Stimulated activated memory B cell treated with anti-CD40 and anti-IgM and Interleukin-4, amounts not matched to agents 10 μg/mL and 1 μg/mL and 100 μg/mL, for 72 hours (primary cell): ENCODE measurements around the gene UGT2B7.
"Not testable (repeated sequence)": the region's sequence is repeated elsewhere in the genome, so short reads cannot be mapped to it uniquely, and the experiment has no call there.

Experiments used
- ATAC-seq: fragments of 150-1000 bp; cut with Tn5 transposase; 2 replicates; pipeline ENCODE4 v1.10.0; 2021
- H3K27ac Mint-ChIP-seq: one replicate; pipeline ENCODE4 v1.8.0; 2022; ENCODE audit warnings: mild to moderate bottlenecking, mixed read lengths
- H3K27me3 Mint-ChIP-seq: one replicate; pipeline ENCODE4 v1.8.0; 2022; ENCODE audit warnings: mixed read lengths
- H3K36me3 Mint-ChIP-seq: one replicate; pipeline ENCODE4 v1.8.0; 2022; ENCODE audit warnings: mixed read lengths
- H3K4me1 Mint-ChIP-seq: one replicate; pipeline ENCODE4 v1.8.0; 2022; ENCODE audit warnings: mixed read lengths
- H3K4me3 Mint-ChIP-seq: one replicate; pipeline ENCODE4 v1.8.0; 2022; ENCODE audit warnings: mild to moderate bottlenecking, moderate library complexity, mixed read lengths
- H3K9me3 Mint-ChIP-seq: one replicate; pipeline ENCODE4 v1.8.0; 2022; ENCODE audit warnings: mixed read lengths

Gene UGT2B7

GRCh38 chr4:69069085-69069484 lies 27.2 kb upstream of the UGT2B7 start:
- no peak overlapping the region for H3K27ac Mint-ChIP-seq
- H3K4me3 Mint-ChIP-seq = no peak overlapping the region
- no peaks in the 10 kb centered on the region for H3K27me3 Mint-ChIP-seq
- no peaks in the 10 kb centered on the region for H3K4me1 Mint-ChIP-seq
- peaks cover 2% of the 10 kb centered on the region for H3K9me3 Mint-ChIP-seq
- no peak for ATAC-seq
- no peaks in the 10 kb centered on the region for H3K36me3 Mint-ChIP-seq

- Mint-ChIP-seq H3K27ac (no peak overlapping the region), H3K27me3 (no peaks in the 10 kb centered on the region)
- no peak for ATAC-seq
Measured at GRCh38 chr4:69070590-69070989, 25.7 kb upstream of the UGT2B7 start.

DNA sequence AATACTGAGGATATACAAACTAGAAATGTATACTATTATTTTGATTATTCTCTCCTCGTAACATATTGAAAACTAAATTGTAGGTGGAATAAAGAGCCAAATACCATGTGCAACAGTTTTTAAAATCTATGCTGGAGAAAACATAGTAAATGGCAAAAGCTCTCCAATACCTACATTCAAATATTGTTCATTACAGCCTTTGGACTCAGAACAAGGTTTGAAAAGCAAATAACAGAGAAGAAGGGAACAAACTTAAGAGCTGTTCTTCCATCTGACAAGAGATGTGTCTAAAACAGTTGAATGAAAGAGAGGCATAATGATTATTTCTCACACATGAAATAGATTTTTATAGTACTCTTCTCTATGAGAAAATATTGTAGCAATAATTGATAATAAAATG lies 25.0 kb upstream of the UGT2B7 start:
- no peaks in the 10 kb centered on the region for H3K36me3 Mint-ChIP-seq
- H3K4me1 Mint-ChIP-seq = no peaks in the 10 kb centered on the region
- H3K4me3 Mint-ChIP-seq = no peak overlapping the region
- H3K27me3 Mint-ChIP-seq = no peaks in the 10 kb centered on the region
- H3K27ac Mint-ChIP-seq = no peak overlapping the region
- H3K9me3 Mint-ChIP-seq = no peaks in the 10 kb centered on the region
- ATAC-seq = no peak

More at GRCh38 chr4:69070590-69070989, 25.7 kb upstream of the UGT2B7 start:
- H3K4me1 Mint-ChIP-seq = no peaks in the 10 kb centered on the region
- H3K36me3 Mint-ChIP-seq = no peaks in the 10 kb centered on the region
- no peaks in the 10 kb centered on the region for H3K9me3 Mint-ChIP-seq
- no peak overlapping the region for H3K4me3 Mint-ChIP-seq

GRCh38 chr4:69073375-69073774 lies 22.9 kb upstream of the UGT2B7 start:
- Mint-ChIP-seq H3K27ac (no peak overlapping the region), H3K4me1 (no peaks in the 10 kb centered on the region), H3K4me3 (no peak overlapping the region), H3K27me3 (no peaks in the 10 kb centered on the region), H3K9me3 (peaks cover 5% of the 10 kb centered on the region), H3K36me3 (no peaks in the 10 kb centered on the region)
- ATAC-seq = no peak

GRCh38 chr4:69075061-69075792 lies 21.0 kb upstream of the UGT2B7 start:
- Mint-ChIP-seq H3K27ac (no peak overlapping the region), H3K27me3 (no peaks in the 10 kb centered on the region), H3K9me3 (peaks cover 5% of the 10 kb centered on the region), H3K36me3 (no peaks in the 10 kb centered on the region), H3K4me3 (no peak overlapping the region), H3K4me1 (no peaks in the 10 kb centered on the region)
- ATAC-seq = no peak

GRCh38 chr4:69078852-69079251 lies 17.4 kb upstream of the UGT2B7 start:
- no peaks in the 10 kb centered on the region for H3K4me1 Mint-ChIP-seq
- H3K36me3 Mint-ChIP-seq = no peaks in the 10 kb centered on the region
- H3K9me3 Mint-ChIP-seq = peaks cover 5% of the 10 kb centered on the region
- ATAC-seq = no peak
- no peak overlapping the region for H3K27ac Mint-ChIP-seq
- H3K4me3 Mint-ChIP-seq = no peak overlapping the region
- H3K27me3 Mint-ChIP-seq = no peaks in the 10 kb centered on the region

DNA sequence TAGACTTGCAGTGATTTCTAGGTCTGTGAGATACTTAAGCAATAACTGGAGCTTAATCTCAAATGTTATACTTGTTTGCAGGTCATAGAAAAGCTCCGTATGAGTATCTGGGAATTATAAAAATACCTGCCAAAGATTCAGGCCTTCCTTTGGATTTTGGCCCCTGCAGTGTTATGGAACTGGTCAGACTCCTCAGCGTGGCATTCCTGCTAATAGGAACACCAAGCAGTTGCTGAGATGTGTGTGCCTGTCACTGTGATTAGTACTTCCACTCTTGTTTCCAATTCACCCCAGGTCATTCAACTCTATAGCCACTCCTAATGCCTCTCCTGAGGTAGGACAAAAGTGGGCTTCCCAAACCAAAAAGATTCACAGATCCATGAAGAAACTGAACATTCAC lies 7.8 kb upstream of the UGT2B7 start:
- no peaks in the 10 kb centered on the region for H3K27me3 Mint-ChIP-seq
- peaks cover 11% of the 10 kb centered on the region for H3K9me3 Mint-ChIP-seq
- ATAC-seq = no peak
- no peaks in the 10 kb centered on the region for H3K36me3 Mint-ChIP-seq
- no peaks in the 10 kb centered on the region for H3K4me1 Mint-ChIP-seq
- no peak overlapping the region for H3K27ac Mint-ChIP-seq
- no peak overlapping the region for H3K4me3 Mint-ChIP-seq

GRCh38 chr4:69089388-69089787 lies 6.9 kb upstream of the UGT2B7 start:
- ATAC-seq = no peak
- Mint-ChIP-seq H3K36me3 (no peaks in the 10 kb centered on the region), H3K27ac (no peak overlapping the region), H3K9me3 (peaks cover 11% of the 10 kb centered on the region), H3K27me3 (no peaks in the 10 kb centered on the region), H3K4me1 (no peaks in the 10 kb centered on the region), H3K4me3 (no peak overlapping the region)

DNA sequence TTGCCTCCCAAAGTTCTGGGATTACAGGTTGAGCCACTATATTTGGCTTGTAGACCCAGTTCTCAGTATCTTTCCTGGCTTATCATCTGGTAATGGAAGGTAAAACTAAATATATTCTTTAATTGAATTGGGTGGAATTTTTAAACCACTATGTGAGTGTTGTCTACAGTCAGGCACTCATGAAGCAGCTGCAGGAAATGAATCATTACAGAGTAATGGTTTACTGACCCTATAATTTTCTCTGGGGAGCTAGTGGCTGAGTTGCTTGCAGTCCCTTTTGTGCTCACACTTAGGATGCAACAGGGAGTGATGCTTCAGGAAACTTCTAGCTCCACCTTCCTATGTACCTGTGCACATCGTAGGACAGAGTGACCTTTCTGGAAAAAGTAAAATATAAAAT lies 4.1 kb upstream of the UGT2B7 start:
- Mint-ChIP-seq H3K27ac (no peak overlapping the region), H3K9me3 (peaks cover 8% of the 10 kb centered on the region), H3K27me3 (no peaks in the 10 kb centered on the region), H3K36me3 (no peaks in the 10 kb centered on the region), H3K4me3 (no peak overlapping the region), H3K4me1 (no peaks in the 10 kb centered on the region)
- no peak for ATAC-seq

DNA sequence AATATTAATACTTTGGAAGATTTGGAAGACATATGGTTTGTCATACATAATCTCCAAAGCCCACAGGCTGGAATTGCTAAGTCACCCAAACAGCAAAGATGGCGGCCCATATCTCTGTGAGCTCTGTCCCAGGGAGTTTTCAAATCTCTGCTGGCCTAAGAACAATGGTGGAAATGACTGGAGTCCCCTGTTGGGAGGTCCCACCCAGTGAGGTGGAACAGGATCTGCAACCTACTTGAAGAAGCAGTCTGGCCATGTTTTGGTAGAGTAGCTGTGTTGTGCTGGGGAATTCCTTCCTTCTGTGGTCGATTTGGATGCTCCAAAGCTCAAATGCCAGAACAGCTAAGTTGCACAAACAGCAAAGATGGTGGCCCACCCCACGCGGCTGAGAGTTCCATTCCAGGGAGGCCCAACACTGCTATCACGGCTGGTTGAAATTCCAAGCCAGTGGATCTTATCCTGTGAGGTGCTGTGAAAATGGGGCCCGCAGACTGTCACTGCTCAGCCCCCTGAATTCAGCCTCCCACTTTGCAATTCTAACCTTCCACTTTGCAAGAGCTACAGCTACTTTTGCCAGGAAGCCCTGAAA lies 3.2 kb upstream of the UGT2B7 start:
- Mint-ChIP-seq H3K4me1 (no peaks in the 10 kb centered on the region), H3K27me3 (no peaks in the 10 kb centered on the region), H3K27ac (no peak overlapping the region), H3K4me3 (no peak overlapping the region), H3K36me3 (no peaks in the 10 kb centered on the region), H3K9me3 (peaks cover 6% of the 10 kb centered on the region)
- ATAC-seq = no peak

DNA sequence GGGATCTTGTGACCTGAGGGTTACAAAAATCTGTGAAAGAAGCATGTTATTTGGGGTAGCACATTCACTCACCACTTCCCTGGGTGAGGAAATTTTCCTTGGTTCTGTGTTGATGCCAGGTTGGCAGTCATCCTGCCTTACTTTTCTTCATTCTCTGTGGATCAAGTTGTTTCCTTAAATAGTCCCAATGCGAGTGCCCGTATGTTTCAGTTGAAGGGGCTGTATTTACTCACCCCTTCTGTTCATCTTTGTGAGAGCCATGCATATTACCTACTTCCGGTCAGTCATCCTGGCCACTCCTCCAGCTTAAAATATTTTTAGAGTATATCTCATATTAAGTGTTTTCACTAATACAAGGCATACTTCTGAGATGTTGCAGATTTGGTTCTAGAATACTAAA lies 2.6 kb upstream of the UGT2B7 start:
- Mint-ChIP-seq H3K4me1 (no peaks in the 10 kb centered on the region), H3K9me3 (peaks cover 3% of the 10 kb centered on the region), H3K36me3 (no peaks in the 10 kb centered on the region), H3K4me3 (no peak overlapping the region), H3K27ac (no peak overlapping the region), H3K27me3 (no peaks in the 10 kb centered on the region)
- no peak for ATAC-seq

GRCh38 chr4:69095301-69095731 lies 958 bp upstream of the UGT2B7 start:
- Mint-ChIP-seq H3K36me3 (no peaks in the 10 kb centered on the region), H3K9me3 (no peaks in the 10 kb centered on the region), H3K4me1 (no peaks in the 10 kb centered on the region), H3K27me3 (no peaks in the 10 kb centered on the region), H3K27ac (no peak overlapping the region), H3K4me3 (no peak overlapping the region)
- no peak for ATAC-seq

GRCh38 chr4:69096810-69097209 lies 536 bp downstream of the UGT2B7 start:
- ATAC-seq = no peak
- no peaks in the 10 kb centered on the region for H3K9me3 Mint-ChIP-seq
- no peaks in the 10 kb centered on the region for H3K36me3 Mint-ChIP-seq
- H3K4me3 Mint-ChIP-seq = no peak overlapping the region
- no peak overlapping the region for H3K27ac Mint-ChIP-seq
- H3K27me3 Mint-ChIP-seq = no peaks in the 10 kb centered on the region
- H3K4me1 Mint-ChIP-seq = no peaks in the 10 kb centered on the region

GRCh38 chr4:69098470-69098869 lies 2.2 kb downstream of the UGT2B7 start:
- Mint-ChIP-seq H3K27me3 (no peaks in the 10 kb centered on the region), H3K4me3 (no peak overlapping the region), H3K4me1 (no peaks in the 10 kb centered on the region), H3K27ac (no peak overlapping the region), H3K36me3 (no peaks in the 10 kb centered on the region), H3K9me3 (no peaks in the 10 kb centered on the region)
- no peak for ATAC-seq

GRCh38 chr4:69099910-69100309 lies 3.6 kb downstream of the UGT2B7 start:
- Mint-ChIP-seq H3K36me3 (no peaks in the 10 kb centered on the region), H3K4me1 (no peaks in the 10 kb centered on the region), H3K27ac (no peak overlapping the region), H3K27me3 (no peaks in the 10 kb centered on the region), H3K4me3 (no peak overlapping the region), H3K9me3 (no peaks in the 10 kb centered on the region)
- ATAC-seq = no peak

DNA sequence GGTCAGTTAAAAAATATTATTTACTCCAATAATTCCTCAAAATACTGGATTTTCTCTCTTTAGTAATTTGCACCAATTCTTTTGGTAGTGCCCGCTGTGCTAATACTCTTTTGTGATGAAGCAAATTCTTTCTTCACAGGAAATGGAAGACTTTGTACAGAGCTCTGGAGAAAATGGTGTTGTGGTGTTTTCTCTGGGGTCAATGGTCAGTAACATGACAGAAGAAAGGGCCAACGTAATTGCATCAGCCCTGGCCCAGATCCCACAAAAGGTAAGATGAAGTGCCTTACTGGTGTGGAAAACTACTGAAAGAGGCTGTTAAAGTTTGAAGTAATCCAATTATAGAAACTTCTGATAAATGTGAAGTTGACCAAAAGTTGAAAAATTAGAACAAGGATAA lies 6.4 kb downstream of the UGT2B7 start:
- not testable (repeated sequence) for ATAC-seq, H3K27ac Mint-ChIP-seq, H3K27me3 Mint-ChIP-seq, H3K36me3 Mint-ChIP-seq, H3K9me3 Mint-ChIP-seq, H3K4me3 Mint-ChIP-seq, H3K4me1 Mint-ChIP-seq
